Subcutaneous adipose tissue (tissue), 4 donors: ENCODE measurements around the gene CFAP119. TPM values are rescaled to one million over a fixed set of nuclear protein-coding genes. Genes with fewer than 3 reads are reported as not detected.

Experiments
- total RNA-seq, 4 donors: library from RNA; depleted of rRNA; stranded (reverse); fragments of >200 nt; gene quantifications; one replicate each; pipeline ENCODE4 v1.1.0, GENCODE V29; 2016
- TF ChIP-seq, protein P1 (sequence below): fragments of 450-650 bp; IDR thresholded peaks from one replicate; pipeline ENCODE4 v1.5.1; 2016; ENCODE audit warnings: low read depth, mild to moderate bottlenecking, control low read depth, antibody characterized with exemption, moderate library complexity

Gene CFAP119
- total RNA-seq, 4 donors from 2014 or later = 1.9 to 6.2 (median 2.7) TPM; not detected in 1

- TF ChIP-seq, protein P1, sequence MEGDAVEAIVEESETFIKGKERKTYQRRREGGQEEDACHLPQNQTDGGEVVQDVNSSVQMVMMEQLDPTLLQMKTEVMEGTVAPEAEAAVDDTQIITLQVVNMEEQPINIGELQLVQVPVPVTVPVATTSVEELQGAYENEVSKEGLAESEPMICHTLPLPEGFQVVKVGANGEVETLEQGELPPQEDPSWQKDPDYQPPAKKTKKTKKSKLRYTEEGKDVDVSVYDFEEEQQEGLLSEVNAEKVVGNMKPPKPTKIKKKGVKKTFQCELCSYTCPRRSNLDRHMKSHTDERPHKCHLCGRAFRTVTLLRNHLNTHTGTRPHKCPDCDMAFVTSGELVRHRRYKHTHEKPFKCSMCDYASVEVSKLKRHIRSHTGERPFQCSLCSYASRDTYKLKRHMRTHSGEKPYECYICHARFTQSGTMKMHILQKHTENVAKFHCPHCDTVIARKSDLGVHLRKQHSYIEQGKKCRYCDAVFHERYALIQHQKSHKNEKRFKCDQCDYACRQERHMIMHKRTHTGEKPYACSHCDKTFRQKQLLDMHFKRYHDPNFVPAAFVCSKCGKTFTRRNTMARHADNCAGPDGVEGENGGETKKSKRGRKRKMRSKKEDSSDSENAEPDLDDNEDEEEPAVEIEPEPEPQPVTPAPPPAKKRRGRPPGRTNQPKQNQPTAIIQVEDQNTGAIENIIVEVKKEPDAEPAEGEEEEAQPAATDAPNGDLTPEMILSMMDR = no peak
Observed at GRCh38 chr16:30755955-30756780, 5.7 kb downstream of the CFAP119 start.

- TF ChIP-seq, protein P1 = no peak
Observed at GRCh38 chr16:30753596-30753995, 8.3 kb downstream of the CFAP119 start.

DNA sequence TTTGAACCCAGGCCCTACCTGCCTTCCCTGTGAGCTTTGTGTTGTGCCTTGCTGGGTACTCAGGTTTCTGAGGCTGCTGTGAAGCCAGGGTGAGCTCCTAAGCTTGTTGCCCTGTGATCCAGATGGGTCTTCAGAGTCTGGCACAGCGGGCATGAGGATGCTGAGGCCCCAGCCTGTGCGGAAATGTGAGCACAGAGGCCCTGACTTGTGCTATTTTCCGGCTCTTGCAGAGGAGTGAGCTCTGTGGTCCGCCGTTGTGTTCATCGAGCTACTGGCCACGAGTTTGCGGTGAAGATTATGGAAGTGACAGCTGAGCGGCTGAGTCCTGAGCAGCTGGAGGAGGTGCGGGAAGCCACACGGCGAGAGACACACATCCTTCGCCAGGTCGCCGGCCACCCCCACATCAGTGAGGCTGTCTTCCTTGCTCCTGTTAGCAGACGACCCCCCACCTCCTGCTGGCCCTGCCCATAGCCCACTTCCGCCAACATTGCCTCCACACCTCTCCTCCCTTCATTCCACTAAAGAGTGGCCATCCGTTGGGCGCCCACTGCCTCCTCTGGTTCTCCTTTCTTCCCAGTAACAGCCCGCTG, 10.9 kb downstream of the CFAP119 start:
- TF ChIP-seq, protein P1 = no peak

DNA sequence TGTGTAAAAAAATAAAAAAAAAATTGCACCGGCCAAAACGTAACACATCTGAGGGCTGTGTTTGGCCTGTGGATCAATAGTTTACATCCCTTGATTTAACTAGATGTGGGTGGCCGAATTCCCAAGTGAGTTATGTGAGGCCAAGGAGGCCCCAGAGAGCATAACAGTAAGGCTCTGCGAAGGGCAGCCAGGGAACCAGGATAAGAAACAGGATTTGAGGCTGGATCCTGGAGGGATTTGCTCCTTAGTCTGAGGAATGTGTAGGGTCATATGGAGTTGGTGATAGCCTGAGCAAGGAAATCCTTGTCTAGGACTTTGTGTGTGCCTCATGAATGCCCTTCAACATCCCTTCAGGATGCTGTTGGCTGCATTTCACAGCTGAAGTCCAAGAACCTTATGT, 11.7 kb downstream of the CFAP119 start:
- TF ChIP-seq, protein P1 = no peak

DNA sequence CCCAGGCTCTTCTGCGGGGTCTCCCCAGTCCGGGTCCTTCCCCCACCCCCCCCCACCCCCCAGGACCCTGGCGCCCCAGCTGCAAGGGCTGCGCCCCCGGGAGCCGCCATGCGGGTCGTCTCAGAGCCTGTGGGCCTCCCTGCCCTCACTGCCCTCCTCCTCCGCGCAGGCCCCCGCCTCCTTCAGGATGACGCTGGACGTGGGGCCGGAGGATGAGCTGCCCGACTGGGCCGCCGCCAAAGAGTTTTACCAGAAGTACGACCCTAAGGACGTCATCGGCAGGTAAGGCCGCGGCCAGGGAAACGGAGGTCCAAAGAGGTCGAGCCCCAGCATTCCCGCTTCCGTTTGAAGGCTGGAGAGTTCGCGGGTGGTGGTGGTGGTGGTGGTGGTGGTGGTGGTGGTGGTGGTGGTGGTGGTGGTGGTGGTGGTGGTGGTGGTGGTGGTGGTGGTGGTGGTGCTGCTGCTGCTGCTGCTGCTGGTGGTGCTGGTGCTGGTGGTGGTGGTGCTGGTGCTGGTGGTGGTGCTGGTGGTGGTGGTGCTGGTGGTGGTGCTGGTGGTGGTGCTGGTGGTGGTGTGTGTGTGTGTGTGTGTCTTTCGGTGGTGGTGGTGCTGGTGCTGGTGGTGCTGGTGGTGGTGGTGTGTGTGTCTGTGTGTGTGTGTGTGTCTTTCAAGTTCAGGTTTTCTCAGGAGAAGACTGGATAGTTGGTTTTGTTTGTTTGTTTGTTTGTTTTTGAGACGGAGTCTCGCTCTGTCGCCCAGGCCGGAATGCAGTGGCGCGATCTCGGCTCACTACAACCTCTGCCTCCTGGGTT, 13.0 kb downstream of the CFAP119 start:
- TF ChIP-seq, protein P1 = no peak

- TF ChIP-seq, protein P1 = no peak
Observed at GRCh38 chr16:30747799-30748633, 13.8 kb downstream of the CFAP119 start, which contains the start of gene PHKG2. TSS of gene PHKG2 (plus strand) at chr16:30748425. CDS start at chr16:30748821, 396 bp downstream.
